ENCODE results near the gene ZNF33A.
"Not testable (repeated sequence)": the region's sequence is repeated elsewhere in the genome, so short reads cannot be mapped to it uniquely, and the experiment has no call there.

Gene ZNF33A

DNA sequence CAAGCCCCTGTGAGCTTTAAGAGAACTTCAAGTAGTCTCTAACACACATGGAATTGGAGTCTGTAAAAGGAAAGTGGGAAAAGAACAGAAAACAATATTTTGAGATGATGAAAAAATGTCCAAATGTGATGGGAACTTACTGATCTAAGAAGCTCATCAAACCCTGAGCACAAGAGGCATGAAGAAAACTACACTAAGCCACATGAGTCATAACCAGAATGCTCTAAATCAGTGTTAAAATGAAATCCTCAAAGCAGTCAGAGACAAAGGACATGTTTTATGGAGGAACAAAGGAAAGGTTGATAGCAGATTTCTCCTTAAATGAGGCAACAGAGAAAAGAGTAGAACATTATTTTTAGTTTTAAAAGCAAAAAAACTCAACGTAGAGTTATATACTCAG is 37.2 kb downstream of the ZNF33A start:
- no peak for DNase-seq

DNA sequence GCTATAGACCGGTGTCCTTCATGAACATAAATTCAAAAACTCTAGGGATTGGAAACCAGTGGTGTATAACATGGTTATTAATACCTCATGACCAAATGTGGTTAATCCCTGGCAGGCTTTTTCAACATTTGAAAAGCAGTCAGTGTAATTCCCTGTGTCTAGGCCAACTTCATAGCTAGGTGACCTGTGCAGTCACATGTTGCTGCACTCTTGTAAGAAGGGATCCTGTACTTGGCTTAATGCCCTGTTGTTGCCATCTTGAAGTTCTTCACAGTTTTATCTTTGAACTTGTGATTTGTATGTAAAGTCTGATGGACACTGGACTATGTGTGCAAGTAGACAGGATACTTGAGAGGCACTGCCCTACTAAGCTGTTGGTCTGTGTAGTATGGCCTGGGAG is 39.7 kb downstream of the ZNF33A start:
- no peak for DNase-seq

- DNase-seq: no peak
Observed at GRCh38 chr10:38054361-38054797, 43.9 kb downstream of the ZNF33A start.

- DNase-seq: not testable (repeated sequence)
Observed at GRCh38 chr10:38055274-38055894, 44.9 kb downstream of the ZNF33A start.

GRCh38 chr10:38069663-38070062 is 59.2 kb downstream of the ZNF33A start:
- not testable (repeated sequence) for DNase-seq

DNA sequence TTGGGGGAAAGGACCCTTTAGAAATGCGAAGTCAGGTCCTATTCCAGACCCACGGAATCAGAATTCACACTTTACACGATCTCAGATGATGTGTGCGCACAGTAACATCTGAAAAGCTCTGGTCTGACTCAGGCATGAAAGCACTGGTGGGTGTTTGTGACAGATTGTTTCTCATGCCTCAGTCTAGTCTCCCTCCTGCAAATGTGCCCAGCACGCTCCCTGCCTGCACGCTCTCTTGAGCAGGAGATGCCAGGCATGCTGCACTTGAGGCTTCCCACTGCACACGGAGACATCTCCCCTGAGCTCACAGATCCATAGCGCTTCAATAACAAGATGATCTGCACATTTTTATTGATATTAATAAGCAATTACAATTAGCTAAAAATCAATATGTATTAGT is 60.0 kb downstream of the ZNF33A start:
- DNase-seq: no peak

DNA sequence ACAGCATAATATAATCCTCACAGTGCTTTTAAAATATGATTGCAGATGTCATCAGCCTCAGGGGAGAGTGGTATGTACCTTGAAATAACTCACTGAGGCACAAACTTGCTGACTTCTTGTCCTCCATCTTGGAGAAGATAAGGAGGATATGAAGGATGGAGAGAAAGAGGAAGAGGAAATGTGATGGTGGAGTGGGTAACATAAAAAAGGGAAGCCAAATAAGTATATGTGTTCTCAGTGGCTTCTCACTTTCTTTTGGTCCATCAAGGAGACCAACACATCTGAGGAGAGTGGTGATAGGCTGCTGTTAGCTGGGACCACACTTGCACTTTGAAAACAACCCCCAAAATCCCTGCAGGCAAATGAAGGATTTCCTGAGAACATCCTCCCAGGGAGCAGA is 62.1 kb downstream of the ZNF33A start:
- DNase-seq: no peak

DNA sequence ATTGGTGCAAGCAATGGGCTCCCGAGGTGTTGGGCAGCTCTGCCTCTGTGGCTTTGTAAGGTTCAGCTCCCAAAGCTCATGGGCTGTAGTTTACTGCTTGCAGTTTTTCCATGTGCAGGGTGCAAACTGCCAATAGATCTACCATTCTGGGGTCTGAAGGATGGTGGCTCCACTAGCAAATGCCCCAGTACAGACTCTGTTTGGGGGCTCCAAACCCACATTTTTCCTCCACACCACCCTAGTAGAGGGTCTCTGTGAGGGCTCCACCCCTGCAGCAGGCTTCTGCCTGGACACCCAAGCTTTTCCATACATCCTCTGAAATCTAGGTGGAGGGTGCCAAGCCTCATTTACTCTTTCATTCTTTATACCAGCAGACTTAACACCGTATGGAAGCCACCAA is 66.2 kb downstream of the ZNF33A start:
- DNase-seq: no peak

DNA sequence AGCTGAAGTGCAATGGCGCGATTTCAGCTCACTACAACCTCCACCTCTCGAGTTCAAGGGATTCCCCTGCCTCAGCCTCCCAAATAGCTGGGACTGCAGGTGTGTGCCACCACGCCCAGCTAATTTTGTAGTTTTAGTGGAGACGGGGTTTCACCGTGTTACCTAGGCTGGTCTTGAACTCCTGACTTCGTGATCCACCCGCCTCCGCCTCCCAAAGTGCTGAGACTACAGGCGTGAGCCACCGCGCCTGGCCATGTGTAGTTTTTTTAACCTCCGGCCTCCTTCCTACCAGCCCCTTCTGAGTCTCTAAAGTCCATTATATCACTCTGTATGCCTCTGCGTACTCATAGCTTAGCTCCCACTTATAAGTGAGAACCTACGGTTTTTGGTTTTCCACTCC is 82.8 kb downstream of the ZNF33A start:
- DNase-seq: not testable (repeated sequence)

DNA sequence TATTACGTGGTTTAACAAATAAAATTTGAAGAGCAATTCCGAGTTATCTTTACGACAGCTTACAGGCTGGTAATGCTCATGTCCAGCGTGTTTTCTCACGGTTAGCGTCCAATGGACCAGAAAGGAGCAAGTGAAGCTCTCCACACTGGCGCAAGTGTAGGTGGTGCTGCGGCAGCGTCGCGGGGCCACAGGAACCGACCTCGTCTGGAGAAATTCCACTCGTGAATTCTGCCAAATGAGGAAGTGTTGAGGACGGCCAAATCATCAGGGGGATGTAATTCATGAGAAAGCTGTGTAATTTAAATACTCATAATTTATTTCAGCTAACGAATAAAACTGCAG is 83.3 kb downstream of the ZNF33A start:
- DNase-seq: no peak

DNA sequence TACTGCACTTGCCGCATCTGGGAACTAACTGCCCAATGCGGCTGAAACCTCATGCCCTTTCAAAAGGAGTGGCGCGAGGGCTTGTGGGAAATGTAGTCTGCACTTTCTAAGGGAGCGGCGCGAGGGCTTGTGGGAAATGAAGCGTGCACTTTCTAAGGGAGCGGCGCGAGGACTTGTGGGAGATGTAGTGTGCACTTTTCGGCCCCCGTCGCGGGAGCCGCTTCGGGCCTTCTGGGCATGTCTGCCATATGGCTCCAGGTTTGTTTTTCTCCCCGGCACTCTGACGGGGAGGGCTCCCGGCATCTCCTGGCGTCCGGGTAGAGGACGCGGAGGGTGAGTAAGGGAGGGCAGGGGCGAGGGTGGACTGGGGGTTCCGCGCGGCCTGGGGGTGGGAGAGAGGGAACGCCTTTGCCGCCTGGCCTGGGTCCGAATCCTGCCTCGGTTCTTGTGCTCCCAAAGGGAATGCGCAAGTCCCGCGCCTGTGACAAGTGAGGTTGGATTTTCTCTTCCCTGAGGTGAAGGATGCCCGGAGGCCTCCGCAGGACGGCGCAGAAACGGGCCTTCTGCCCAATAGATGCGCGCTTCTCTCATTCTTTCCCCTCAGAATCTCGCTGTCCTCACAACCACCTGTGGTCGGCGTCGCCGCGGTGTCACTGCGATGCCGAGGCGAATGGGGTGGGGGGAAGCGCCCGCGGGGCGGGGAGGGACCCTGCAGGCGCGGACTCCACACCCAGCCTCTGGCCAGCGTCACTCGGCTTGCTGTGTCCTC is 83.9 kb downstream of the ZNF33A start, which contains the start of gene ZNF37A:
Gene ZNF37A (plus strand): TSS at position 180 of the 769 bp plus-strand sequence. CDS start 2,281 bp downstream, outside the sequence.
- peak; percentile 89 for DNase-seq

DNA sequence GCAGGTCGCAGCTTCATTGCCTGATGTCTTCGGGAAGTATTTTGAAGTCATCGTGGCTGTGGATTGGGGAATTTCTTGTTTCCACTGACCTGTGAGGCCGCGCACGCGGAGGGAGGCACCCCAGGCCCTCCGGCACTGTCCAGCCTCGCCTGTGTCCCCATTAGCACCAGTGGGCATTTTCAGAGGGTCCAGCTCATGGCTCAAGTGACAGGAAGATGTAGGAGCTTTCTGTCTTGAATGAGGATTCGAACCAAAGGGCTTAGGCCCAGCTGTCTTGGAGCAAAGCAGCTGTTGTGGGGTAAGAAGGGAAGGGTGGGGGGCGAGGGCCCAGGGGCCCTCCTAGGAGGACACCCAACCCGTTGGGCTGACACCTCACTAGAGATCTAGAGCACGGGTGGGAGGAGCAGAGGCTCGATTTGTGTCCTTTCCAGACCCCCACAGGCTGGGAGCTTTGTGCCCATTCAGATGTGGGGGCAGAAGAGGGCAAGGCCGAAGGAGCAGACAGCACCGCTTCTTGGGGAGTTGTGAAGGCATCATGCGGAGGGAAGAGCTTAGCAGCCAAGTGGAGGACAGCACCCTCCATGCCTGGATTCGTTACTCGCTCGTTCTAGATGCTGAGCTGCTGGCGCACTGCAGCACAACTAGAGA is 84.6 kb downstream of the ZNF33A start:
- no peak for DNase-seq

GRCh38 chr10:38102880-38103279 is 92.4 kb downstream of the ZNF33A start:
- no peak for DNase-seq

DNA sequence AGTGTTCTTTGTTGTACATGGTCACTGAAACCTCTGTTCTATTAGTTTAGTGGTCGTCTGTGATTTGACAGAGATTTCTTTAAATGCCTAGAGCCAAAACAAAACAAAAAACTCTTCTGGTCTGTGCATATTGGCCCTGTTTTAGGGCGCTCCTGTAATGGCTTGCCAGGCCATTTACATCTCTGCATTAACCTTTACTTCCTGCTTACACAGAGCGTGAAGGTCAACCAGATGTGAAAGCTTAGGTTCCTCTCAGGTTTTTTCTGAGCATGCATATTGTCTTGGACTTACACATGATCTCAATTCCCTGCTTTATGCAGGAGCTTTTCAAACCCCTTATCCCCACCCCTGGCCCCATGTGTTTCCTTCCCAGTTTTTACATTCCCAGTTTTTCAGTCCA is 93.3 kb downstream of the ZNF33A start:
- no peak for DNase-seq

DNA sequence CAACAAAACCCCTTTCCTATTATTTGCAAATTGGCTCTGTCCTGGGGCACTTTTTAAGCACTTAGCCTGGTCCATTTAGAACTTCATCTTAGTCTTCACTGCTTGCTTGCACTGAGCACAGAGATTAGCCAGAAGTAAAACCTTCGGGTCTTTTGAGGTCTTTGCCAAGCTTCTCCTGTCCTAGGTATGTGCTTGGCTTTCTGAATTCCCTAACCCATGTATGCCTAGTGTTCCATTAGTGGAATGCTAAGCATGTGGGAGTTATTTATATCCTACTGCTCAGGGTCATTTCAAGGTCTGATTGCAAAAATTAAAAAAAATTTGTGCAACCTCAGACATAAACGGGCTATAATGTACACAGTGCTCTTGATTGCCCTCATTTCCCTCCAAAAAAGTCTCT is 101.7 kb downstream of the ZNF33A start:
- DNase-seq: no peak

All from activated CD8-positive, alpha-beta memory T cell treated with anti-CD3 and anti-CD28 coated beads, Interleukin-2, amount 50 U/mL, for 4 hours (primary cell).